A204.1 (cell line): ENCODE measurements around the gene PHPT1.
"Not testable (repeated sequence)": the region's sequence is repeated elsewhere in the genome, so short reads cannot be mapped to it uniquely, and the experiment has no call there.

Source experiments
- FAIRE-seq: peaks from 2 replicates; lab custom pipeline; 2012; peaks lifted over from hg19 to GRCh38; lab: Jason Lieb, UNC

Gene PHPT1

DNA sequence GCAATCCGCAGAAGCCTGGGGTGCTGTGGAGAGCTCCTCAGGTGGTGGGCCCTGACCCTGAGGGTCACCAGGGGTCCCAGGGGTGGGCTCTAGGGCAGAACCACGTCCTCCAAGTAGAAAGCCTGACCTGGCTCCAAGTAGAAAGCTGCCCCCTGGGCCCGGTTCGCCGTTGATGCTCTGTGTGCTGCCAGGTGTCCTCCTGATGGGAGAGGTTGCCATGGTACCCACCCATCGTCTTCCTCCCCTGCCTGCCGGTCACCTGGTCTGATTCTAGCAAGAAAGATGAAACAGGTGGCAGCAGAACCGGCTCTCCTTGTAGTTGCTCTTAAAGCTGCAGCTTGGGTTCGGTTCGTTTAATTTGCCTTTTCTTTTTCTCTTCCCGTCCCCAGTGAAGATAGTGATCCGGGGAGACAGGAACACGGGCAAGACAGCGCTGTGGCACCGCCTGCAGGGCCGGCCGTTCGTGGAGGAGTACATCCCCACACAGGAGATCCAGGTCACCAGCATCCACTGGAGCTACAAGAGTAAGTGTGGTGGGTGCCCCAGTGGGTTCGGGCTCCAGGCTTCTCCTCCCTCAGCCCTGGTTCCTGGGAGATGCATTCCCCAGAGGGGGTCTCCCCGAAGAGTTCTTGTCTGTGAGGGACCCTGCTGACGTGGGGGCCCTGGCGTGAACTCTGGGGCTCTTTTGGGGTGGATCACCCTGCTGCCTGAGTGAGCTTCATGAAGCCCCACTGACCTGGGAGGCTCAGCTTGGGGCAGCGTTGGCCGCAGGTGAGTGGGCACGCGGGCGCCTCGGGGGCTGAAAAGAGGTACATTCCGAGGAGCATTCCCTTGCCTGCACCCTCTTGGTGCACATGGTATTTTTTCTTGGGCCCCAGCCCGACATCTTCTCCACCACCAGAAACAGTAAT is 25.8 kb upstream of the PHPT1 start:
- FAIRE-seq: no peak

- no peak for FAIRE-seq
These were observed 24.5 kb upstream of the PHPT1 start for GRCh38 chr9:136824496-136825225.

GRCh38 chr9:136825295-136826187 is 23.7 kb upstream of the PHPT1 start:
- FAIRE-seq: no peak

DNA sequence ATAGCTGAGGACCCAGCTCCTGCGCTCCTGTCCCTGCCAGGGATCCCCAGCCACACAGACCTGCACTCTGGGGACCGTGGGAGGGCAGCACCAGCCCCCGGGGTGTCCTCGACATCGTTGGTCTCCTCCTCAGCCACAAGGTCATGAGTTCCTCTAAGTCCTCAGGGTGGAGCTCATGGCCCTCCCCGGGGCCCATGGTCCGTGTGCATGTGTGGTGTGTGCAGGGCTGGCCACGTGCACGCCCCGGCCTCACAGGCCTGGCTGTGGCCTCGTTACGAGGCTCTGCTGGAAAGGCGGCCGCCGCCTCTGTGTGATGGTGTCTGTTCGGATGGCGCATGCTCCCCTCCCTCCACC is 23.0 kb upstream of the PHPT1 start:
- no peak for FAIRE-seq

- FAIRE-seq: no peak
These were observed 22.3 kb upstream of the PHPT1 start for GRCh38 chr9:136826703-136827582.

GRCh38 chr9:136827794-136828473 is 21.3 kb upstream of the PHPT1 start:
- no peak for FAIRE-seq

GRCh38 chr9:136828474-136829140 is 20.6 kb upstream of the PHPT1 start:
- FAIRE-seq: no peak

GRCh38 chr9:136829412-136829811 is 19.8 kb upstream of the PHPT1 start:
- no peak for FAIRE-seq

DNA sequence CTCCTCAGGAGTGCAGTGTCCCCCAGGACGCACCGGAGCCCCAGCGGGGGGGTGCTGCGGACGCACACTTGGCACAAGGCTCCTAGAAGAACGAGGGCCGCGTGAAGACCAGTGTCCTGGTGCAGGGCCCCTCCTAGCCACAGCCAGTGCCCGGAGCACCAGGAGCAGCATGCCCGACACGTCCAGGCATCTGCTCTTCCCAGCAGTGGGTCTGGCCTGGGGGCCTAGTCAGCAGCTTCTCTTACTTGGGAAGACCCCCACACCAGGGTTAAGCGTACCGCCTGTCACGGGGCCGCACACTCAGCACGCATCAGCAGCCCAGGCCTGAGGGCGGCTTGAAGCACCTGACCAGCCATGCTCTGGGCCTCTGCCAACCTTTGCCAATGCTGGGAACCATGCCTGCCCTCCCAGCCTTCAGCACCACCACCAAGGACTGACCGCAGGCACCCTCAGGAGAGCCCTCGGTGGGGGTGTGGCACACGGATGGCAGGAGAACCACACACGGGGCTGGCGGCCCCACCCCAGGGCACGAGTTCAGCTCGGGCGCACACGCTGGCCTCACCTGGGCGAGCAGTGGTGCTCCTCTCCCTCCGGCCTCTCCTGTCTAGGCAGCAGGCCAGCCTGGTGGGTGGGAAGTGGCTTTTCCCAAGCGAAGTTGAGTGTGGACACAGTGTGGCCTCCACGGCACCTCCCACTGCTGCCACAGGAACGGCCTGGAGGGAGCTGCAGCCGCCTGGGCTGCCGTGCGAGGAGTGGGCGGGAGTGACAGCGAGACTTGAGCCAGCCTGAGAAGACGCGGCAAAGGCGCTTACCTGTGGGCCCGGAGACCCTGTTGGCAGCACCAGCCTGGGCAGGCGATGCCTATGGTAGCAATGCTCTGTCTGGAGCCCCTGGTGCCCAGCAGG is 19.0 kb upstream of the PHPT1 start:
- FAIRE-seq: no peak

- FAIRE-seq: no peak
These were observed 18.0 kb upstream of the PHPT1 start for GRCh38 chr9:136831002-136831719.

- no peak for FAIRE-seq
These were observed 17.5 kb upstream of the PHPT1 start for GRCh38 chr9:136831720-136832104.

DNA sequence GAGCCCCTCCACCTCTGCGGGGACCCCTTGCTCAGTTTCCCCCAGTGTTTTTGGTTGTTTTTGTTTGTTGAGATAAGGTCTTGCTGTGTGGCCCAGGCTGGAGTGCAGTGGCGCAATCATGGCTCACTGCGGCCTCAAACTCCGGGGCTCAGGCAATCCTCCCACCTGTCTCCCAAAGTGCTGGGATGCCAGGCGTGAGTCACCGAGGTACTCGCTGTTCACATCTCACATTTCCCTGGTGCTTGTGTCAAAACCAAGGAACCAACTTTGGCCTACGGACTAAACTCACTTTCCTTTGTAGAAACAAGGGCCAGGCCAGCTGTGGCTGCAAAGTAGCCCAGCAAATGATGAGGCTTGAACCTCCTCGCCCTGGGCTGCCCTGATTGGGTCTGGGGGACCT is 16.6 kb upstream of the PHPT1 start:
- FAIRE-seq: no peak

- FAIRE-seq: not testable (repeated sequence)
These were observed 15.7 kb upstream of the PHPT1 start for GRCh38 chr9:136833381-136834048.

DNA sequence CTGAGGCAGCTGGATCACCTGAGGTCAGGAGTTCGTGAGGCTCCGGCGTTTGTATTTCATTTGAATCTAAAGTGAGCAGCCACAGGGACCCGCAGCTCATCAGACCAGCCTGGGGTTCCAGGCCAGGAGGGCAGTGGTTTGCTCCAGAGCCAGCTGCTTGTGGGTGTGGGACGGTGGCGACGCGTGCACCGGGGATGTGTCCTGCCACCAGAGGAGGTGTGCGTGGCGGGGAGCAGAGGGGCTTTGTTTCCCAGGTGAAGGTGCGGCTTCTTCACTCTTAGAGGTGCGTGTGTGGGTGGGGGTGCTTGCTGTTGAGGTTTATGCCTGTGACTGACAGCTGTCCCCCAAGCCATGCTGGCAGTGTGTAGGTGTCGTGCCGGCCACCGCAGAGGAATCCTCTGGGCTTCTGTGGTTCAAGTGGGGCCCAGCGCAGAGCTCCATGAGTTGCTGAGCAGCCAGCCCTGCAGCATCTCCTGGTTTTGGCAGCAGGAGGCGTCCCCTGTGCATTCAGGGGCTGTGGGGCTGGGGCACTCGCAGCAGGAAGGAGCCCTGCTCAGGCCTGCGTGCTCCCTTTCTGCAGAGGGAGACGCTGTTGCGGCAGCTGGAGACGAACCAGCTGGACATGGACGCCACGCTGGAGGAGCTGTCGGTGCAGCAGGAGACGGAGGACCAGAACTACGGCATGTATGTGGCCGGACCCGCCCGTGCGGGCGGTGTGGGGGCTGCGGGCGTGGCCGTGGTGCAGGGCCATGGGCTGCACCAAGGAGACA is 13.9 kb upstream of the PHPT1 start:
- FAIRE-seq: no peak

- FAIRE-seq: no peak
These were observed 13.0 kb upstream of the PHPT1 start for GRCh38 chr9:136835932-136836904.
